HCT116 (cell line): ENCODE measurements around the gene IPCEF1. TPM values are rescaled to one million over a fixed set of nuclear protein-coding genes. Genes with fewer than 3 reads are reported as not detected.

Experiments
- ATAC-seq: fragments of 200-7000 bp; cut with Tn5 transposase; 2 replicates; pipeline ENCODE4 v1.9.1; 2020; ENCODE audit warnings: mild to moderate bottlenecking, moderate library complexity
- BruUV-seq: library from RNA; stranded (reverse); fragments of 400-500 nt; replicated peaks from 2 replicates; lab custom pipeline; 2021; lab: Mats Ljungman, UMichigan
- CTCF ChIA-PET: fragments of 300-600 bp; sonication (Branson Sonifier 250); formaldehyde crosslinking; loops from one replicate; lab custom pipeline; 2021; ENCODE audit warnings: antibody characterized with exemption; lab: Charles Lee
- POLR2A ChIA-PET: fragments of 300-600, 350-600 bp; sonication (Branson Sonifier 250); formaldehyde crosslinking; loops from one replicate; lab custom pipeline; 2021; ENCODE audit warnings: antibody characterized with exemption; lab: Charles Lee
- RAD21 ChIA-PET, 2 experiments: fragments of 300-600 bp; sonication (Branson Sonifier 250); formaldehyde crosslinking; loops; one replicate each; lab custom pipeline; 2023; ENCODE audit warnings: low total read pairs in 2 of 2; ENCODE audit not compliant: uncharacterized antibody in 2 of 2, unreplicated experiment in 2 of 2, low non-redundant PET in 1 of 2; lab: Charles Lee
- DNase-seq: peaks from one replicate; pipeline ENCODE4 v3.0.0-alpha.2; 2010; ENCODE audit warnings: low read depth, low spot score
- H2AFZ ChIP-seq: fragments of 200-600 bp; shearing (Covaris generic), sonication (generic); 2 replicates; pipeline ENCODE4 v1.6.1; 2017; ENCODE audit warnings: low read depth, mixed run types, mixed read lengths, antibody characterized with exemption, low read length; ENCODE audit not compliant: poor library complexity, severe bottlenecking
- H3K27ac ChIP-seq: 2 replicates; pipeline ENCODE4 v1.5.1; 2012; ENCODE audit warnings: low read depth, low read length
- H3K27me3 ChIP-seq: fragments of 200-600 bp; sonication (generic); 2 replicates; pipeline ENCODE4 v1.6.1; 2016; ENCODE audit warnings: mixed run types, low read length, mixed read lengths; ENCODE audit not compliant: insufficient read depth
- H3K36me3 ChIP-seq, 2 experiments: fragments of 200-500 bp in 1 of 2; fragments of 200-600 bp in 1 of 2; sonication (Bioruptor generic) in 1 of 2; sonication (generic) in 1 of 2; 2 replicates each; pipeline versions ENCODE4 v1.5.1 to v1.6.1; 2014 to 2016; ENCODE audit warnings: low read length in 2 of 2, inconsistent platforms in 1 of 2, mixed read lengths in 1 of 2, mixed run types in 1 of 2; ENCODE audit not compliant: insufficient read depth in 2 of 2, control insufficient read depth in 1 of 2
- H3K4me1 ChIP-seq, 2 experiments: fragments of 200-600 bp in 1 of 2; sonication (generic) in 1 of 2; 2 replicates each; pipeline versions ENCODE4 v1.5.1 to v1.6.1; 2012 to 2017; ENCODE audit warnings: low read length in 2 of 2, inconsistent platforms in 1 of 2, mild to moderate bottlenecking in 1 of 2, mixed read lengths in 1 of 2, mixed run types in 1 of 2, moderate library complexity in 1 of 2; ENCODE audit not compliant: insufficient read depth in 2 of 2, control insufficient read depth in 1 of 2
- H3K4me2 ChIP-seq: fragments of 200-600 bp; sonication (generic); 2 replicates; pipeline ENCODE4 v1.6.1; 2017; ENCODE audit warnings: mixed run types, low read length, mixed read lengths
- H3K4me3 ChIP-seq, 2 experiments: fragments of 200-600 bp in 1 of 2; sonication (generic) in 1 of 2; replicated peaks in 1 of 2; 2 replicates each; pipeline ENCODE4 v1.5.1; 2011 to 2016; ENCODE audit warnings: low read length in 2 of 2, control low read depth in 1 of 2, low read depth in 1 of 2, mild to moderate bottlenecking in 1 of 2, mixed read lengths in 1 of 2, mixed run types in 1 of 2
- H3K79me2 ChIP-seq: fragments of 200-600 bp; sonication (generic); 2 replicates; pipeline ENCODE4 v1.6.1; 2017; ENCODE audit warnings: mild to moderate bottlenecking, mixed run types, low read length, moderate library complexity, mixed read lengths; ENCODE audit not compliant: insufficient read depth
- H3K9ac ChIP-seq: fragments of 200-600 bp; sonication (generic); 2 replicates; pipeline ENCODE4 v1.6.1; 2016; ENCODE audit warnings: low read length, mixed read lengths
- H3K9me2 ChIP-seq: fragments of 200-600 bp; sonication (generic), shearing (Covaris generic); 2 replicates; pipeline ENCODE4 v1.6.1; 2017; ENCODE audit warnings: mixed run types, mild to moderate bottlenecking, moderate library complexity; ENCODE audit not compliant: insufficient read depth
- H3K9me3 ChIP-seq, 2 experiments: fragments of 200-500 bp in 1 of 2; fragments of 200-600 bp in 1 of 2; sonication (Bioruptor generic) in 1 of 2; sonication (generic) in 1 of 2; 2 replicates each; pipeline ENCODE4 v1.6.1; 2014 to 2017; ENCODE audit warnings: low read length in 2 of 2, mixed read lengths in 2 of 2, inconsistent platforms in 1 of 2, low read depth in 1 of 2, mild to moderate bottlenecking in 1 of 2, mixed run types in 1 of 2, moderate library complexity in 1 of 2; ENCODE audit not compliant: control insufficient read depth in 1 of 2, insufficient read depth in 1 of 2
- H4K20me1 ChIP-seq: fragments of 200-600 bp; sonication (generic), shearing (Covaris generic); 2 replicates; pipeline ENCODE4 v1.6.1; 2017; ENCODE audit warnings: mixed run types, mild to moderate bottlenecking, moderate library complexity; ENCODE audit not compliant: insufficient read depth
- CBX3 ChIP-seq: IDR thresholded peaks from 2 replicates; pipeline ENCODE4 v1.6.1; 2012; ENCODE audit warnings: low read depth
- CEBPB ChIP-seq: IDR thresholded peaks from 2 replicates; pipeline ENCODE4 v1.6.1; 2012; ENCODE audit warnings: low read depth
- ELF1 ChIP-seq: IDR thresholded peaks from 2 replicates; pipeline ENCODE4 v1.6.1; 2012; ENCODE audit warnings: low read depth, borderline replicate concordance
- EZH2 ChIP-seq: fragments of 200-600 bp; sonication (generic); IDR thresholded peaks from 2 replicates; pipeline ENCODE4 v1.6.1; 2017; ENCODE audit warnings: antibody characterized with exemption, mixed run types
- EZH2phosphoT487 ChIP-seq: fragments of 200-600 bp; IDR thresholded peaks from 2 replicates; pipeline ENCODE4 v1.6.1; 2018; ENCODE audit warnings: antibody characterized with exemption, borderline replicate concordance
- FOSL1 ChIP-seq: IDR thresholded peaks from 2 replicates; pipeline ENCODE4 v1.6.1; 2012; ENCODE audit warnings: low read depth
- JUND ChIP-seq: IDR thresholded peaks from 2 replicates; pipeline ENCODE4 v1.6.1; 2012
- MAX ChIP-seq: IDR thresholded peaks from 2 replicates; pipeline ENCODE4 v1.6.1; 2012
- POLR2A ChIP-seq: IDR thresholded peaks from 2 replicates; pipeline ENCODE4 v1.7.0; 2011; ENCODE audit warnings: borderline replicate concordance; ENCODE audit not compliant: insufficient read depth, insufficient read length; ENCODE audit errors: extremely low read depth
- POLR2AphosphoS5 ChIP-seq: IDR thresholded peaks from 2 replicates; pipeline ENCODE4 v1.6.1; 2011; ENCODE audit warnings: mild to moderate bottlenecking, low read depth, low read length, moderate library complexity
- RAD21 ChIP-seq: IDR thresholded peaks from 2 replicates; pipeline ENCODE4 v1.6.1; 2012; ENCODE audit warnings: low read depth, mild to moderate bottlenecking
- SP1 ChIP-seq: IDR thresholded peaks from 2 replicates; pipeline ENCODE4 v1.6.1; 2012; ENCODE audit warnings: low read depth
- TCF7L2 ChIP-seq: IDR thresholded peaks from 2 replicates; pipeline ENCODE4 v1.7.0; 2011; ENCODE audit warnings: borderline replicate concordance, inconsistent platforms; ENCODE audit not compliant: insufficient read depth, insufficient read length; ENCODE audit errors: extremely low read depth
- YY1 ChIP-seq: IDR thresholded peaks from 2 replicates; pipeline ENCODE4 v1.6.1; 2011; ENCODE audit warnings: low read length, low read depth, moderate library complexity, mild to moderate bottlenecking; ENCODE audit not compliant: insufficient replicate concordance; ENCODE audit errors: extremely low read depth
- ZFX ChIP-seq: fragments of 450-650 bp; IDR thresholded peaks from 2 replicates; pipeline ENCODE4 v1.6.1; 2017
- ZNF274 ChIP-seq: fragments of 200-500 bp; sonication (Bioruptor generic); IDR thresholded peaks from 2 replicates; pipeline ENCODE4 v1.6.1; 2014; ENCODE audit warnings: mild to moderate bottlenecking, low read depth, low read length, inconsistent platforms
- intact Hi-C: fragments of 100-400 bp; cut with micrococcal nuclease; formaldehyde crosslinking; loops from 2 replicates; pipeline ENCODE4 v1.10.0; 2022
- total RNA-seq: library from RNA; stranded (reverse); gene quantifications from one replicate; pipeline ENCODE4 v1.2.1, GENCODE V29; 2021; ENCODE audit not compliant: unreplicated experiment
- TF ChIP-seq, protein P1 (sequence below): IDR thresholded peaks from 2 replicates; pipeline ENCODE4 v1.6.1; 2011; ENCODE audit warnings: mild to moderate bottlenecking, low read length, moderate library complexity; ENCODE audit not compliant: insufficient replicate concordance; ENCODE audit errors: extremely low read depth
- TF ChIP-seq, protein P2 (sequence below): IDR thresholded peaks from 2 replicates; pipeline ENCODE4 v1.6.1; 2012; ENCODE audit warnings: low read depth

The IPCEF1 gene
- total RNA-seq, 1 experiment from 2014 or later, result 0.32 TPM

GRCh38 chr6:154227862-154228520 is 128.6 kb downstream of the IPCEF1 start:
- ATAC-seq (no peak), DNase-seq (no peak)
- BruUV-seq, result no TSS peak
- Histone ChIP-seq H3K9ac (no peak overlapping the region), H3K79me2 (no peaks in the 10 kb centered on the region), H3K27ac (no peak overlapping the region), H3K4me2 (no peak overlapping the region), H3K4me1 (no peaks in the 10 kb centered on the region), H3K9me3 (no peaks in the 10 kb centered on the region), H3K9me2 (no peaks in the 10 kb centered on the region), H3K36me3 (no peaks in the 10 kb centered on the region), H4K20me1 (no peaks in the 10 kb centered on the region), H3K27me3 (no peaks in the 10 kb centered on the region), H2AFZ (no peak overlapping the region), H3K4me3 (no peak overlapping the region)
- ChIA-PET CTCF (no interaction called here), POLR2A (no interaction called here), RAD21 (no interaction called here)
- TF ChIP-seq JUND (no peak), FOSL1 (no peak), EZH2phosphoT487 (no peak), YY1 (no peak), CBX3 (no peak), POLR2AphosphoS5 (no peak), RAD21 (no peak), ZNF274 (no peak), EZH2 (no peak), TCF7L2 (no peak), CEBPB (no peak), MAX (no peak), SP1 (no peak), ZFX (no peak), ELF1 (no peak), POLR2A (no peak)
- TF ChIP-seq, protein P1, sequence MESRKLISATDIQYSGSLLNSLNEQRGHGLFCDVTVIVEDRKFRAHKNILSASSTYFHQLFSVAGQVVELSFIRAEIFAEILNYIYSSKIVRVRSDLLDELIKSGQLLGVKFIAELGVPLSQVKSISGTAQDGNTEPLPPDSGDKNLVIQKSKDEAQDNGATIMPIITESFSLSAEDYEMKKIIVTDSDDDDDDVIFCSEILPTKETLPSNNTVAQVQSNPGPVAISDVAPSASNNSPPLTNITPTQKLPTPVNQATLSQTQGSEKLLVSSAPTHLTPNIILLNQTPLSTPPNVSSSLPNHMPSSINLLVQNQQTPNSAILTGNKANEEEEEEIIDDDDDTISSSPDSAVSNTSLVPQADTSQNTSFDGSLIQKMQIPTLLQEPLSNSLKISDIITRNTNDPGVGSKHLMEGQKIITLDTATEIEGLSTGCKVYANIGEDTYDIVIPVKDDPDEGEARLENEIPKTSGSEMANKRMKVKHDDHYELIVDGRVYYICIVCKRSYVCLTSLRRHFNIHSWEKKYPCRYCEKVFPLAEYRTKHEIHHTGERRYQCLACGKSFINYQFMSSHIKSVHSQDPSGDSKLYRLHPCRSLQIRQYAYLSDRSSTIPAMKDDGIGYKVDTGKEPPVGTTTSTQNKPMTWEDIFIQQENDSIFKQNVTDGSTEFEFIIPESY, result no peak
- TF ChIP-seq, protein P2, sequence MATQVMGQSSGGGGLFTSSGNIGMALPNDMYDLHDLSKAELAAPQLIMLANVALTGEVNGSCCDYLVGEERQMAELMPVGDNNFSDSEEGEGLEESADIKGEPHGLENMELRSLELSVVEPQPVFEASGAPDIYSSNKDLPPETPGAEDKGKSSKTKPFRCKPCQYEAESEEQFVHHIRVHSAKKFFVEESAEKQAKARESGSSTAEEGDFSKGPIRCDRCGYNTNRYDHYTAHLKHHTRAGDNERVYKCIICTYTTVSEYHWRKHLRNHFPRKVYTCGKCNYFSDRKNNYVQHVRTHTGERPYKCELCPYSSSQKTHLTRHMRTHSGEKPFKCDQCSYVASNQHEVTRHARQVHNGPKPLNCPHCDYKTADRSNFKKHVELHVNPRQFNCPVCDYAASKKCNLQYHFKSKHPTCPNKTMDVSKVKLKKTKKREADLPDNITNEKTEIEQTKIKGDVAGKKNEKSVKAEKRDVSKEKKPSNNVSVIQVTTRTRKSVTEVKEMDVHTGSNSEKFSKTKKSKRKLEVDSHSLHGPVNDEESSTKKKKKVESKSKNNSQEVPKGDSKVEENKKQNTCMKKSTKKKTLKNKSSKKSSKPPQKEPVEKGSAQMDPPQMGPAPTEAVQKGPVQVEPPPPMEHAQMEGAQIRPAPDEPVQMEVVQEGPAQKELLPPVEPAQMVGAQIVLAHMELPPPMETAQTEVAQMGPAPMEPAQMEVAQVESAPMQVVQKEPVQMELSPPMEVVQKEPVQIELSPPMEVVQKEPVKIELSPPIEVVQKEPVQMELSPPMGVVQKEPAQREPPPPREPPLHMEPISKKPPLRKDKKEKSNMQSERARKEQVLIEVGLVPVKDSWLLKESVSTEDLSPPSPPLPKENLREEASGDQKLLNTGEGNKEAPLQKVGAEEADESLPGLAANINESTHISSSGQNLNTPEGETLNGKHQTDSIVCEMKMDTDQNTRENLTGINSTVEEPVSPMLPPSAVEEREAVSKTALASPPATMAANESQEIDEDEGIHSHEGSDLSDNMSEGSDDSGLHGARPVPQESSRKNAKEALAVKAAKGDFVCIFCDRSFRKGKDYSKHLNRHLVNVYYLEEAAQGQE, result no peak
- intact Hi-C loops, result no loop called here
